ENCODE results near the gene NAA15.
"Not testable (repeated sequence)": the region's sequence is repeated elsewhere in the genome, so short reads cannot be mapped to it uniquely, and the experiment has no call there.

Gene NAA15

DNA sequence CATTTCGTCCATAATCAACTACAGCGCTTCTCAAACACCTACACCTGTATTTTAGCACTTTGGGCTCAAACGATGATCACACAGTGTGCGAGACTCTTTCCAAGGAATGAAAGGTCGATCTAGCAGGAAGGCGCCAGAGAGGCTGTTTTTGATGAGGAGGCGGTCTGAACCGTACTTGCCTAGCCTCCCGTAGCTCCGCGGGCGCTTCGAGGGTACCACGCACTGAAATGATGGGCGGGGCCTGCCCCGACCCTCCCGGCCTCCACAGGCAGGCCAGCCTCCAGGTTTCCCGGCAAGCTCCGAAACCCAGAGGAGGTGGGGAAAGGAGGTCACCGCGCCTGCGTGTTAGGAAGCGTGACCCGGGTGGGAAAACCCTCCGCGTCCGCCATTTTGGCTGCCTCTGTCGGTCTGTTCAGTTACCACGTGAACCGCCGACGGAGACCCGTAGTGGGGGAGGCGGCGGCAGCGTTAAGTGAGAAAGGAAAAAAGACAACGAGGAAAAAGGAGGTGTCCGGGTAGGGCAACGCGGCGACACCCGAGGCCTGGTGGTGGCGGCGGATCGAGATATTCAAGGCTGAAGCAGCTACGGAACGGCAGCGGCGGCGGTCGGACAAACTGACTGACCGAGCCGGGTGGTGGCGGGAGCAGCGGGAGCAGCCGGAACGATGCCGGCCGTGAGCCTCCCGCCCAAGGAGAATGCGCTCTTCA, at the start of gene NAA15:
Gene NAA15 (plus strand): TSS at position 393 of the 708 bp plus-strand sequence. CDS start 273 bp downstream, at position 666.
- DNase-seq (ENCODE audit: low read depth, low spot score) = peak; percentile 95

DNA sequence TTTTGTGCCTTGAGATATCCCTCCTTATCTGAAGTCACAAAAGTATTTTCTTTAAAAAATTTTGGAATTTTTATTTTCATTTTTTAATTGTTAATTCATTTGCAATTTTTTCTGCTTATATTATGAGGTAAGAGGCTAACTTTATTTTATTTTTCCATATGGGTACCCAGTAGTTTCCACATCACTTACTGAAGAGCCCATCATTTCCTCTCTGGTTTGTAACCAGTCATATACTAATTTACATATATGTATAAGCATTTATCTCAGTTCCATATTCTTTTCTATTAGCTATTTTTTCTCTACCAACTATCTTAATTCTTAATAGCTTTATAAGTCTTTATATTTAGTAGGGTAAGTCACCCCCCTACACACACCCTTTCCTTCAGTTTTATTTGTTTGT, 48.3 kb upstream of the NAA15 start:
- DNase-seq (ENCODE audit: low read depth, low spot score) = no peak

DNA sequence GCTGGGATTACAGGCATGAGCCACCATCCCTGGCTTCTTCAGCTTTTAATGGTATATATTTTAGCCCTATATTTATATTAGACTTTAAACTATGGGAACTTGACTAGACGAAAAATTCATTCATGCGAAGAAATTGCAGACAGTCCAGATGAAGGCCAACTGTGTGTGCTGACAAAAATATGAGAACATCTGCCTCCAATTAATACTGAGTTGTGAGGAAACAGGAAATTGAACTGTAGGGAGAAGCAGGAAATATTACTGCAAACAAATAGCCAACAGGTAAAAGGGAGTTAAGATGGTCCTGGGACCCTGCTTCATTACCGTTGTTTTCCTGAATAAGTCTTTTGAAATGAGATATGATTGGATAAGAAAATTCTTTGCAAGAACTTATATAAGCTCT, 47.6 kb upstream of the NAA15 start:
- no peak for DNase-seq (ENCODE audit: low read depth, low spot score)

DNA sequence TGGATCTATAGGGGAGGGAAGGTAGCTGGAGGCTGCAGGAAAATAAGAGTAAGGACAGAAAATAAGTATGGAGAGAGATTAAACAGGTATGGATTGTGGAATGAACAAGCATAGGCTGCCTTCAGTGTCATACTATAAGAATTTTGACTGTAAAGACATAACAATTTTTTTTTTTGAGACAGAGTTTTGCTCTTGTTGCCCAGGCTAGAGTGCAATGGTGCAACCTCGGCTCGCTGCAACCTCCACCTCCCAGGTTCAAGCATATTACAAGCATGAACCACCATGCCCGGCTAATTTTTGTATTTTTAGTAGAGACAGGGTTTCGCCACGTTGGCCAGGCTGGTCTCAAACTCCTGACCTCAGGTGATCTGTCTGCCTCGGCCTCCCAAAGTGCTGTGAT, 45.7 kb upstream of the NAA15 start:
- DNase-seq (ENCODE audit: low read depth, low spot score) = not testable (repeated sequence)

DNA sequence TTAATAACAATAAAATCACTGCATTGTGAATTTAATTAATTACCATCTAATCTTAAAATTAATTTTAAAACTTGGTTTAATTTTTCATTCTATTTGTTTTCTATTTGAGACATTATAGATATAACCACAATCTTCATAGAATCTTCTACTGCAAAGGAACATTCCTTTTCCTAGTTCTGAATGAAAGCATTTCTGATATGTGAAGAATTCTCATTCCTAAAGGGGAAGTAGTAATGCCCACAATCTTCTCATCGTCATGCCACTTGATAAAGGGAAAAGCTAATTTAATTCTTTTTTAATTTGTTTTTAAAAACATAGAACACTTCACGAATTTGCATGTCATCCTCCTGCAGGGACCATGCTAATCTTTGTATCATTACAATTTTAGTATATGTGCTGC, 45.0 kb upstream of the NAA15 start:
- no peak for DNase-seq (ENCODE audit: low read depth, low spot score)

DNA sequence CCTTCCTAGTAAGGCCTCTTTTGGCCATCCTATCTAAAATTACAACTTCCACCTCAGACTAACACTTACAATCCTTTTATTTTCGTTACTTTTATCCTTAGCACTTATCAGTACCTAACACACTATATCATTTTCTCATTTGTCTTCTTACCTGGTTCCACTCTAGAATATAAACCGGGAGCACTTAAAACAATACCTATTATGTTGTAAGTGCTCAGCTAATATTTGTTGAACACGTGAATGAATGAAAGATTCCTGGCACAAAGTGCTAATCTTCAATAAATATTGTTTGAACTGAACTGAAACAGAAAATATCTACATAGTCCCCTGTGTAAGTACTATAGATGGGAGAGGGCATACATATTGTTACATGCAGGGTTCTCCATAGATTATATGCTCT, 35.7 kb upstream of the NAA15 start:
- DNase-seq (ENCODE audit: low read depth, low spot score) = no peak

DNA sequence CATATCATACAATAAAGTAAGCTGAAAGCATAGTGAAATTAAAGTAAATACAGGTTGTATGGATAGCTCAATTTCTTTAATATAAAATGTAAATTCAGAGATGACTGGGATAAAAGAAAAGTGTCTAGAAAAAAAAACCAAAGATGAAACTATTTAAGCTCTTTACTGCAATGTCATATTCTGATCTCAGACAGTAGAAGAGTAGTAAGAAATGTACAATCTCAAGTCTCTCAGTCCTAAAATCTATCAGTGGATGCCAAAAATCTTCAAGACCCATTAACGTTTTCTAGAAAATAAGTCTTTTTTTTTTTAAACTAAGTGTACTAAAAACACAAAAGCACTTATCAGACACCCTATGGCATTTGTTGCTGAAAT, 35.1 kb upstream of the NAA15 start:
- DNase-seq (ENCODE audit: low read depth, low spot score) = no peak

DNA sequence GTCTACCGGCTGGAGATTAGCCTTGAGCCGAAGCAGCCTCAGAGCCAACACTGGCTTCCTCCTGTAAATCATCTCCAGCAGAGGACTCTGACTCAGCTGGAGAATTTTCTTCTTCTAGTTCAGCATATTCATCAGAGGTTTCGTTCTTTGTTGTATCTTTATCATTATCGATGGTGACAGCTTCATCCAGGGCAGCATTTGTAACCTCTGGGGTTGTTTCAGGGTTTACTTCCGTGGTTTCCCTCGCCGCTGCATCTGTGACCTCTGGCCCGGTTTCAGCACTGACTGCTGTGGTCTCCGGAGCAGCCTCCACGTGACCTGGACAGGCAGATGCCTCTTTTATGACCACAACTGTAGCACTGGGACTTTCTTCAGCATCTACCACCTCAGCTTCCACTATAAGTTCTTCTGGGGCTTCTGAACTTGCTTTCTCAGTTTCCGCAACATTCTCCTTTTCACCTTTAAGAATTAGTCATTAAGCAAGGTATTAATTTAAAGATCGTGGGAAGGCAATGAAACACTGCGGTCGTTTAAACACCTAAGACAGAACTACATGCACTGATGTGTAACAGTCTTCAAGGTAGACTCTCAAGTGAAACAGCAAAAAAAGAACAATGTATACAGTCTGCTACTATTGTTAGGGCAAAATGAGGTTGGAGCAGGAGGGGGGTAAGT, 34.6 kb upstream of the NAA15 start:
- peak; percentile 32 for DNase-seq (ENCODE audit: low read depth, low spot score)

DNA sequence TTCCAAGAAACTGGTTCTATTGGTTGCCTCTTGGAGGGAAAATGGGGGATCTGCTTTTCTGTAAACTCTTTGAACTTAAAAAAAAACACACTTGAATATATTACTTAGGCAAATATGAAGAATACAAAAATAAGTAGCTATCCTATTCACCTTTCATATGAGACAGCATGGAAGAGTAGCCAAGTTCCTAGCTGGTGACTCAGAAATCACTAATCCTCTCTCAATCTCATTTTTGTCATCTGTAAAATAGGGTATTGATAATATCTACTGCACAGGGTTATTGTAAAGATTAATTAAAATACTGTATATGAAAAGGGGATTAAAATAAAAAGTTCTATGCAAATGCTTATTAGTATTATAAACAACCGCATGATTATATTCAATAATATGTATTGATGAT, 34.0 kb upstream of the NAA15 start:
- no peak for DNase-seq (ENCODE audit: low read depth, low spot score)

DNA sequence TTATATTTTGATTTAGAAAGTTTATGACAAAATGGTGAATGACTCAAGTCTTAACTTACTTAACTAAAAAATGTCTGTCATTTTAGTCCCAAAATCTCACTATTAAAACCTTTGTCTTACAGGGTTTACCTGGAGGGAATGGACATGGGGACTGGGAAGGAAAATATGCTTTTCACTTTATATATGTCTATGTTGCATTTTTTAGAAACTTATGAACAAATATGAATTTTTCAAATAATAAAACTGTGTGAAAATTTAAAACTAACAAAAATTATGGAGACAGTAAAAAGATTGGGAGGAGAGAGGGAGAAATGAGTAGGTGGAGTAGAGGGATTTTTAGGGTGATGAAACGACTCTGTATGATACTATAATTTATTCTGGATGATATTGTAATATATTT, 27.5 kb upstream of the NAA15 start:
- no peak for DNase-seq (ENCODE audit: low read depth, low spot score)

DNA sequence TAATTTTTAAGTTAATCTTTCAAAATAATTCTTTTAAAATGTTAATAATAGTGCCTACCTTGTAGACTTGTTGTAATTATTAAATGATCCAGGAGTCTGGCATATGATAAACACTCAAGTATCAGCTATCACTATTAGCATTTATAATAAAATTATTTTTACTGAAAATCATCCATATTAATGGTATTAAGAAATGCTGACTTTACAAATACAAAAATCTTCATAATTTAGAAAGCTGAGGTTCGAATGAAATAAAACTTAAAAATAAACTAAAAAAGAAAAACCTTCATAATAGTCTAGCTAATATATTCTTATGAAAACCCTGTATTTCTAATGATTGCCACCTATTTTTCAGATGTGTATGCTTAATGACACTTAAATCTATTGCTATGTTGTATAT, 26.5 kb upstream of the NAA15 start:
- no peak for DNase-seq (ENCODE audit: low read depth, low spot score)

DNA sequence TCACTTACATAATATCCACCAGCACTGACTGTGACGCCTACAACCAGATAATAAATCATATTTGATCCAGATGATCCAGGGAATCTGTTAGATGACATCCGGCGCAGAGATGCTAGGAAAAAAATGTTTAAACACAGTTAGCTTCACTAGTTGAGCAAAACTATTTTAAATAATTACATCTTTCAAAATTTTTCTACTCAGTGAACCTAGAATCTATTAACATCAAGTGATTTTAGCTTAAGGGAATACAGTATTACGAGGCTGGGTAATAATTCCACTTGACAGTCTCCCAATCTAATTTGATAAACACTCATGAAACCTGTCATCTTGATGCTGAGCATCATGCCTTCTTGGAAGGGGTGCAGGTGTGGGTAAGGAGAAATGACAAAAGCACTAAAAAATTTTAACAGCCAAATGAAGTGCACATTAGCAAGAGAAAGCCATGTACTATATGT, 26.0 kb upstream of the NAA15 start:
- DNase-seq (ENCODE audit: low read depth, low spot score) = no peak

DNA sequence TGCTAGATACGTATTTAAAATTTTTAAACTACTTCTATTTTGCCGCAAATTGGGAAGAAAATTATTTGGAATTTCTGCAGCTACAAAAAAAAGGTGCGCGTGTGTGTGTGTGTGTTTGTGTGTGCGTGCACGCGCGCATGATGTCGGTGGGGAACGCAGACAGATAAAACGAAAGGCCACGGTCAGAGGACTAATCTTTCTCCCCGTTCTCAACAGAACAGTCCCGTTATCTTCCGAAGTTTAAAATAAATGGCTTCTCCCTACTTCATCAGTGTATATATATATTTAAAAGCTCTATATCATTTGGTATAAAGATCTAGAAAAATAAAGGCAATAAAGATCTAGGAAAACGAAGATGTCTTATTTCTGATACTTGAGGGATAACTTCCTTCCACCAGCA, 22.8 kb upstream of the NAA15 start:
- no peak for DNase-seq (ENCODE audit: low read depth, low spot score)

DNA sequence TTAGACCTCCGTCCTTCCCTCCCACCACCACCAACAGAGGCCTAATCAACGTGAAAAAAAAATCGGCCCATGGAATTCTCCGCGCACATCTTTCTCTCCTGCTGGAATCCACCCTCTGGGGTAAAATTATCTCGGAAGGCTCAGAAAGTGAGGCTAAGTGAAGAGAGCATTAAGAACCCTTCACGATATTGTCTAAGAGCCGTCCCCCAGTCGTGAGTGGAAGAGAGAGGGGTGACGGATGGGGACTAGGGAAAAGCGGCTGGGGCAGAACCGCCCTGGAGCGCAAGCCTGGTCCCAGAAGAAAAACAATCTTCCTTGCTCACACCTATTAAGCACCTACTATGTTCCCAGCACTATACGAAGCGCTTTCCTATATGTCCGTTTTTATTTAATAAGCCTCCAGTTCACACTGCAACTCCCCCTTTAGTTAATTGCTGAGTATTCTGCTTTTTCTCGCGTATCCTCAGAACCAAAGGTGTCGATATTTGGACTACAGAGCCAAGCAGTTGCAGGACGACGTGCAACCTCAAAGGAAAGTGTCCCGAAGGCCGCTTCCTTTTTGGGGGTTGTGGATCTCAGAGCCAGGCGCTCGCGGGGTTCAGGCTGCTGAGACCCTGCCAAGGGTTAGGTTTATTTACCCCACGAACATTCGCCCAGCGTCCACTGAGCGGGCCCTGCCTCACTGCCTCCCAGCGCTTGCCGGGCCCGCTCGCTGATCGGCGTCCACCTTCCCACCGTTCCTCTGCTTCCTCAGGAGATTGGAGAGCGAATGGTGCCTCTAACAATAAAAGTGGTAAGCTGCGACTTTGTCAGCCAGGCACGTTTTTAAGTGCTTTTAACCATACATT, 22.2 kb upstream of the NAA15 start:
- no peak for DNase-seq (ENCODE audit: low read depth, low spot score)

DNA sequence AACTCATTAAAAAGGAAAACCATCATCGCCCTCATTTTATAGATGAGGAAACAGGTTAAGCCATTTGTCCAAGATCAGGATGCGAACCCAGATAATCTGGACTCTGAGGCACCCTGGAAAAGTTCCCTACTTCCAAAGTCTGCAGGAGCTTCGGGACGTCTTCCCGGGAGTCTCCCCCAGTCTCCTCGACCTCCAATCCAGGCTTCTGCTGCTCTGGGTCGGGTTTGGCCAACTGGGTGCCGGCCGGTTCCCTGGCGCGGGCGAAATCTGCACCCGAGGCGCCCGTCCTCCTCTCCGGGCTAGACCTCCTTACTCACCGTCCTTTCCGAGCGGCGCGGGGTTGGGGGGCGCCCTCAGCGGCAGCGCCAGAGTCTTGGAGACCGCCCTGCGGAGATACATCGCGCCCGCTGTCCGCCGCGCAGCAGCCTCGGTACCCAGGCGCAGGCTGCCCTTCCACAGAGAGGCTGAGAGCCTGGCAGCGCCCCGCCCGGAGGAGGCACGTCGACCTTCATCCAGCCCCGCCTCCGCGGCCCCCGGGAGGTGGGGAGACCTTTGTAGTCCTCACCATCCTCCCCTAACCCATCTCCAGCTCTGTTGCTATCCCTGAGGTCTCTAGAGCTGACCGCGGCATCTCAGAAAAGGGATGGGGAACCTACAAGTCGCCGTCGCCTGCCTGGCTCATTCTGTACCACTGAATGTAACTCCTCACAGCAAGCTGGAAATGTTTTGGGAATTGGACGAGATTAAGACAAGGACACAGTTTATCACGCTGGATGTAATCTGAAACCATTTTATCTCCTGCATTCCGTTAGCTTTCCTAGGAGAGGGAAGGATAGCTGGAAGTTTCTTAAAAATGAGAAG, 21.3 kb upstream of the NAA15 start, which contains the start of gene MGARP:
Gene MGARP (minus strand): TSS at position 466 of the 861 bp plus-strand sequence. CDS start 67 bp downstream, at position 399.
- no peak for DNase-seq (ENCODE audit: low read depth, low spot score)

DNA sequence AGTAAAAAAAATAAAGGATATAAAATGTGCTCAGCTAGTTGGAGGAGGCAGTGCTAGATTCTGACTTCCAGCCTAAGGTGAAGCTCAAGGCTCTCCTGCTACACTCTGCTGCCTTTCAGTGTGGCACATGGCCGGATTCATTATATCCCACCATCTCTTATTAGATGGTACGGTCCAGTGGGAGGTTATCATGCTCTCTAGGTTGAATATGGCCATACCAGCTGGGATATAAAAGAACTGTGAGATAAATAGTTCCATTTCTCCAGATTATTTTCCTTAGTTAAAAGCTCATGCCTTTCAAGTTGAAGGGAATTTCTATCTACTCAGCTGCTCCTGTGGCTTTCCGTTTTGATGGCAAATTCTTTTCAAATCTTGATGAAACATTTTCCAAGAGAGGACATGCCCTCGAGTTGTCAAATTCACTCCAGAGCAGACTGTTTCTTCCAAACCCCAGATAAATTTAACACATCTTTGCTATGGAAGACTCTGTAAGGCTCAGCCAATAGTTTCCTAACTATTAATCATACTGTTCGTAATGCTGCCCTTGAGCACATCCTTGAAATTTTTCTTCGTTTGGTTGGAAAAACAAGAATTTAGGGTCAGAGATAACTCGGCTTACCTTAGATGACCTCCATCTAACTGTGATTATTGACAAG, 19.1 kb upstream of the NAA15 start:
- no peak for DNase-seq (ENCODE audit: low read depth, low spot score)

DNA sequence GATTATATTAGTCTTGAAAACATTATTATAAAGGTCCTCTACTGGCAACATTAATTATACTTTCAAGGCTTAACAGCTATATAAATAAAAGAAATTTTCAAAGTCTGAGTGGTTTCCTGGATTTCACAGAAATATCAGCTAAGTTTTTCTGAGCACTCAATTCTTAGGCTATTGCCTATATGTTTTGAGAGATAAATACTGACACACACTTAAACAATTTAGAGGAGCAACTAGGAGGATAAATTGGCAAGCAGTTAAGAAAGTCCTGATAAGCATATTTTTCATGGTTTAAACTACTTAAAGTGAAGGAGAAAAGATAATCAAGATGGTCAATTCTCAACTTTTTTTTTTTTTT, 18.6 kb upstream of the NAA15 start:
- no peak for DNase-seq (ENCODE audit: low read depth, low spot score)

DNA sequence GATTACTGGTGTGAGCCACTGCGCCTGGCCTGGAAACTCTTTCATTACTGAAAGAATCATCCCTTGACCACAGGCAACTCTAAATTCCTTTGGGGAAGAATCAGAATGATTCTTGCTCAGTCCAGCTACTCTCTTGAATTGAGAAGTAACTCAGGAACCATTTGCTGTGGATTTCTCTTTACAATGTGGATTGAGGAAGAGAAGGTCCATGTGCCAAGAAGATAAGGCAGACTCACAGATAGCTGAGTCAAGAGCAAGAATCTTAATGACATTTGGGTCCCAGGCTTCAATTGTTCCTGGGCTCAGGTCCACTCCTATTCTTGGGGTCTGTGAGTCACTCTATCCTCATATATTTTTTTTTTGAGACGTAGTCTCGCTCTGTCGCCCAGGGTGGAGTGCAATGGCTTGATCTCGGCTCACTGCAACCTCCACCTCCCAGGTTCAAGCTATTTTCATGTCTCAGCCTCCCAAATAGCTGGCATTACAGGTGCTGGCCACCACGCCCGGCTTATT, 15.1 kb upstream of the NAA15 start:
- no peak for DNase-seq (ENCODE audit: low read depth, low spot score)

DNA sequence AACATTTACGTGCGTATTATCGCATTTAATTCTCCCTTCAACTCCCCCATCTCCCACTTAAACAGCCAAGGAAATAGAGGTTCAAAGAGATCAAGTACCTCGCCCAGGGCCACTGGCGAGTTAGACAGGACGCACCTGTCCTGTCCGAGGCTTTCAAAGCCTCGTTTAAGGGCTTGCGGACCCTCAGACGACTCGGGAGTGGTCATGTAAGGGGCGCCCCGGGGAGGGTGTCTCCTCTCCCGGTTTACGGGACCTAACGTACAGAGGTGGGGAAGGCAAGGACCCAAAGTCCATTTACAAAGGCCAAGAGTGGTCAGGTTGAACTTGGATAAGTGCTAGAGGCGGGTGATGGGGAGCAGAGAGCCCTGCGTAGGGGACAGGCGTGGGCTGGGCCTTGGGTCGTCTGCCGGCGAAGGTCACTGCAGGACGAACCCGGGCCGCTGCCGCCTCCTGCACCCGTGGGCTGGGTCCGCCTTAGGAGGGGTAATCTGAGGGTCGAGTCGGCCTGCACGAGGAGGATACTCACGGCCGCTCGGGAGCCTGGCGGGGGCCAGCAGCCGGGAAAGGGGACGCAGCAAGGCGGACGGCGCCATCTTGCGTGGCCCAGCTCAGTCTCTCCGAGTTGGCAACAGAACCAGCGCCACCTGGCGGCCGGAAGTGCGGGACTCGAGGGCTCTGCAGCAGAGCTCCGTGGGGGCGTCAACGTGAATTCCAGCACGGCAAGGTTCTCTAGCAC, 5.9 kb upstream of the NAA15 start:
- DNase-seq (ENCODE audit: low read depth, low spot score) = peak; percentile 98

DNA sequence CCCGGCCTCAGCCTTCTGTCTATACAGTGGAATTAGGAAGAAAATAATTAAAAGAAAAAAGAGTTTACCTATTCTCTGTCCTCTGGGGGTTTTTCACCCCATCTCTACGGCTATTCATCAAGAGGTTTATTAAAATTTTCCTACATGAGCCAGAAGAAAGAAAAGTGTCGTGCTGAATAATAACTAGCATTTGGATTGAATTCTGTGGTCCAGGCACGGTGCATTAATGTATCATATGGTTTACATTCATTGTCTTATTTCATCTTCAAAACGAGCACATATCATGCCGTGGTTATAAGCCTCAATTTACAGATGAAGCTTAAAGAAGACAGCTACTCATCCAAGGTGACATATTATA, 5.4 kb upstream of the NAA15 start:
- no peak for DNase-seq (ENCODE audit: low read depth, low spot score)
